PC-3 (cell line): ENCODE data around the gene LHCGR. TPM values are rescaled to one million over a fixed set of nuclear protein-coding genes. Genes with fewer than 3 reads are reported as not detected.
"Not testable (repeated sequence)": the region's sequence is repeated elsewhere in the genome, so short reads cannot be mapped to it uniquely, and the experiment has no call there.

Experiments
- ATAC-seq: fragments of 200-7000 bp; cut with Tn5 transposase; 2 replicates; pipeline ENCODE4 v1.9.1; 2020; ENCODE audit warnings: mild to moderate bottlenecking, moderate library complexity
- BruUV-seq: library from RNA; stranded (reverse); fragments of 400-500 nt; replicated peaks from 2 replicates; lab custom pipeline; 2021; lab: Mats Ljungman, UMichigan
- CTCF ChIA-PET: fragments of 300-600 bp; sonication (Branson Sonifier 250); formaldehyde crosslinking; loops from one replicate; lab custom pipeline; 2022; ENCODE audit warnings: antibody characterized with exemption; lab: Charles Lee
- POLR2A ChIA-PET: fragments of 300-600 bp; sonication (Branson Sonifier 250); formaldehyde crosslinking; loops from one replicate; lab custom pipeline; 2022; ENCODE audit warnings: antibody characterized with exemption; ENCODE audit not compliant: unreplicated experiment; lab: Charles Lee
- DNase-seq: peaks from one replicate; pipeline ENCODE4 v3.0.0-alpha.2; 2015
- H2AFZ ChIP-seq: fragments of 300-600 bp; sonication (generic); 2 replicates; pipeline ENCODE4 v1.6.0; 2016; ENCODE audit warnings: antibody characterized with exemption, low read length
- H3F3A ChIP-seq: fragments of 300-600 bp; sonication (generic); one replicate; pipeline ENCODE4 v1.6.0; 2017; ENCODE audit warnings: antibody characterized with exemption, low read length, control low read depth, mild to moderate bottlenecking; ENCODE audit not compliant: unreplicated experiment
- H3K27ac ChIP-seq: fragments of 300-600 bp; sonication (generic); 2 replicates; pipeline ENCODE4 v1.5.1; 2016; ENCODE audit warnings: mild to moderate bottlenecking, low read length
- H3K27me3 ChIP-seq: fragments of 300-600 bp; sonication (generic); 2 replicates; pipeline ENCODE4 v1.6.1; 2016; ENCODE audit warnings: low read length, mixed read lengths
- H3K36me3 ChIP-seq: fragments of 300-600 bp; sonication (generic); 2 replicates; pipeline ENCODE4 v1.6.1; 2016; ENCODE audit warnings: low read depth, mixed run types, low read length, mixed read lengths
- H3K4me1 ChIP-seq: fragments of 300-600 bp; sonication (generic); 2 replicates; pipeline ENCODE4 v1.5.1; 2016; ENCODE audit warnings: low read length; ENCODE audit not compliant: insufficient read depth
- H3K4me2 ChIP-seq: fragments of 300-600 bp; sonication (generic); 2 replicates; pipeline ENCODE4 v1.6.0; 2016; ENCODE audit warnings: low read length
- H3K4me3 ChIP-seq: fragments of 300-600 bp; sonication (generic); 2 replicates; pipeline ENCODE4 v1.5.1; 2016; ENCODE audit warnings: mild to moderate bottlenecking, low read length, mixed read lengths
- H3K79me2 ChIP-seq: fragments of 300-600 bp; sonication (generic); 2 replicates; pipeline ENCODE4 v1.6.1; 2017; ENCODE audit warnings: low read length, mixed read lengths
- H3K9ac ChIP-seq: fragments of 300-600 bp; sonication (generic); 2 replicates; pipeline ENCODE4 v1.6.0; 2016; ENCODE audit warnings: mild to moderate bottlenecking, low read length
- H3K9me2 ChIP-seq: fragments of 300-600 bp; sonication (generic); replicated peaks from 2 replicates; pipeline ENCODE4 v1.6.1; 2016; ENCODE audit warnings: mixed run types, low read length, mixed read lengths
- H3K9me3 ChIP-seq: fragments of 300-600 bp; sonication (generic); 2 replicates; pipeline ENCODE4 v1.6.1; 2016; ENCODE audit warnings: low read length, mixed read lengths
- H4K20me1 ChIP-seq: fragments of 300-600 bp; sonication (generic); 2 replicates; pipeline ENCODE4 v1.6.1; 2016; ENCODE audit warnings: low read length, mixed read lengths
- EZH2 ChIP-seq: fragments of 300-600 bp; sonication (generic); IDR thresholded peaks from one replicate; pipeline ENCODE4 v1.6.1; 2017; ENCODE audit warnings: antibody characterized with exemption, mild to moderate bottlenecking, low read length; ENCODE audit not compliant: unreplicated experiment
- EZH2phosphoT487 ChIP-seq: fragments of 300-600 bp; sonication (generic); IDR thresholded peaks from 2 replicates; pipeline ENCODE4 v1.6.1; 2018; ENCODE audit warnings: mild to moderate bottlenecking, antibody characterized with exemption, low read length, borderline replicate concordance
- intact Hi-C: fragments of 100-400 bp; cut with micrococcal nuclease; formaldehyde crosslinking; loops from 2 replicates; pipeline ENCODE4 v1.9.0; 2023
- total RNA-seq: library from RNA; depleted of rRNA; stranded (reverse); fragments of >200 nt; gene quantifications from 2 replicates; pipeline ENCODE4 v1.2.3, GENCODE V29; 2014
- TF ChIP-seq, protein P1 (sequence below): fragments of 300-600 bp; sonication (generic); conservative IDR thresholded peaks from 2 replicates; pipeline ENCODE4 v1.5.1; 2017; ENCODE audit warnings: antibody characterized with exemption, low read depth, mild to moderate bottlenecking, low read length

Gene LHCGR
- total RNA-seq, 1 experiment from 2014 or later = not detected

DNA sequence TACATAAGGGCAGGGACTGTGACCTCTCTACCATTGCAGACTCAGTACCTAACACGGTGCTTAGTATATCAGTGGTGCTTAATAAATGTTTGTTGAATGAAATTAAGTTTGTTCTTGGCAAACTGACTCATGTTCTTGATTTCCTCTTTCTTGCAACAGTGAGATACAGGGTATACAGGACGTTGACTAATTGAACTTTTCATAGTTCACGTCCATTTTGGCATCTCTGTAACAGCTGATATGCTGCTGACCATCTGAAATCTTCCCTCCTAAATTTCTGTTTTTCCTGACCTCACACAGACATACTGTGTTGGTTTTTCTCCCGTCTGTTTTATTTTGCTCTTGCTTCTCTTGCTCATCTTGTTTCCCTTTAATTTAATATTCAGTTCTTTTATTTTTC is 44.2 kb downstream of the LHCGR start:
- Histone ChIP-seq H3K4me2 (no peak overlapping the region), H3K36me3 (no peaks in the 10 kb centered on the region), H3F3A (no peaks in the 10 kb centered on the region), H3K9me3 (no peaks in the 10 kb centered on the region), H3K9ac (no peak overlapping the region), H3K27ac (no peak overlapping the region), H4K20me1 (no peaks in the 10 kb centered on the region), H3K4me1 (0 out of 2 replicates have a peak, but pooled peaks cover 6% of the 10 kb centered on the region), H3K79me2 (no peaks in the 10 kb centered on the region), H3K4me3 (no peak overlapping the region), H2AFZ (no peak overlapping the region), H3K27me3 (no peaks in the 10 kb centered on the region), H3K9me2 (no peaks in the 10 kb centered on the region)
- ChIA-PET POLR2A (no interaction called here), CTCF (no interaction called here)
- intact Hi-C loops = no loop called here
- BruUV-seq = no TSS peak
- TF ChIP-seq EZH2 (no peak), EZH2phosphoT487 (no peak)
- DNase-seq = no peak
- ATAC-seq = no peak

DNA sequence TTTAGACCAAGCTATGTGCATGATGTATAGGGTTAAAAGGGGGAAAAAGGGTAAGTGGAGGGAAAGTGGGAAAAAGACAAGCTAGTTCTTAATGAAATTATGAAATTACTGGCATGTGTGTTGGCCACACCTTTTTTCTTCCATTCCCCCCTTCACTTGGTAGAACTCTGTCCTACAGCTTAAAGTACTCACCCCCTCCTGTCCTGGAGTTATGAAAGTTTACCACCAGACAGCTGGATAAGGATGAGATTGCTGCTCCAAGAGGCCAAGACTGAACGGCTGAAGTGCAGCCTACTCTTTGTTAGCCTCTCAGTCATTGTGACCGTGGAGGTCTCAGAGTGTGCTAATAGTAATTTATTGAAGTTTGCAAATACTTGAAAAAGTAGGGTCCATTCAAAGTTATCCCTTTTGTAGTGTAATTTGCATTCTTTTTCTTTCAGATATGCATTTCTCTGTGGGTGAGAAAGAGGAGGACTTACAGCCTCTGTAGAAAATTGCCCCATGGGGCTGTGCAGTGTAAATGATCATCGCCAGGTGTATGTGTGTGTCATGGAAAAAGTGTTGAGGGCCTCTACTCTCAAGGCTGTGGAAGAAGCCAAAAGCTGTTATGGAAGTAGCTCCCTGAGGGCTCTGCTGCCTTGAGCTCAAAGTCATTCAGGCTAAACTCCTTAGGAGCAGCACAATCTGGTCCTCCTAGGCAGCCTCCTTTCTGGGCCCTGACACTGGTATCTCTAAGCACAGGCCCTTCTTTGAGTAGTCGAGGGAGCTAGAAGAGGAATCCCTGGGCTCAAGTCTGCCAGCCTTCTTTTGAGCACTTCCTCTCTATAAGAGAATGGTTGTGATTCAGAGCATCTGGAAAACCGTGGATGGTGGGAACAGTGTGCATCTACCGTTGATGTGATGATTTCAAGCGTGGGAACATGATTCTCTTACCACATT is 46.2 kb downstream of the LHCGR start:
- Histone ChIP-seq H3K4me1 (0 out of 2 replicates have a peak, but pooled peaks cover 6% of the 10 kb centered on the region), H3K27me3 (no peaks in the 10 kb centered on the region), H3K36me3 (no peaks in the 10 kb centered on the region), H4K20me1 (no peaks in the 10 kb centered on the region), H2AFZ (no peak overlapping the region), H3K9ac (no peak overlapping the region), H3F3A (no peaks in the 10 kb centered on the region), H3K79me2 (no peaks in the 10 kb centered on the region), H3K27ac (no peak overlapping the region), H3K9me2 (no peaks in the 10 kb centered on the region), H3K4me2 (no peak overlapping the region), H3K9me3 (no peaks in the 10 kb centered on the region), H3K4me3 (no peak overlapping the region)
- TF ChIP-seq EZH2 = no peak
- TF ChIP-seq EZH2phosphoT487 = no peak
- TF ChIP-seq, protein P1, sequence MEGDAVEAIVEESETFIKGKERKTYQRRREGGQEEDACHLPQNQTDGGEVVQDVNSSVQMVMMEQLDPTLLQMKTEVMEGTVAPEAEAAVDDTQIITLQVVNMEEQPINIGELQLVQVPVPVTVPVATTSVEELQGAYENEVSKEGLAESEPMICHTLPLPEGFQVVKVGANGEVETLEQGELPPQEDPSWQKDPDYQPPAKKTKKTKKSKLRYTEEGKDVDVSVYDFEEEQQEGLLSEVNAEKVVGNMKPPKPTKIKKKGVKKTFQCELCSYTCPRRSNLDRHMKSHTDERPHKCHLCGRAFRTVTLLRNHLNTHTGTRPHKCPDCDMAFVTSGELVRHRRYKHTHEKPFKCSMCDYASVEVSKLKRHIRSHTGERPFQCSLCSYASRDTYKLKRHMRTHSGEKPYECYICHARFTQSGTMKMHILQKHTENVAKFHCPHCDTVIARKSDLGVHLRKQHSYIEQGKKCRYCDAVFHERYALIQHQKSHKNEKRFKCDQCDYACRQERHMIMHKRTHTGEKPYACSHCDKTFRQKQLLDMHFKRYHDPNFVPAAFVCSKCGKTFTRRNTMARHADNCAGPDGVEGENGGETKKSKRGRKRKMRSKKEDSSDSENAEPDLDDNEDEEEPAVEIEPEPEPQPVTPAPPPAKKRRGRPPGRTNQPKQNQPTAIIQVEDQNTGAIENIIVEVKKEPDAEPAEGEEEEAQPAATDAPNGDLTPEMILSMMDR = no peak
- no TSS peak for BruUV-seq
- ATAC-seq (no peak), DNase-seq (no peak)
- CTCF ChIA-PET = no interaction called here
- intact Hi-C loops = no loop called here
- POLR2A ChIA-PET = no interaction called here

DNA sequence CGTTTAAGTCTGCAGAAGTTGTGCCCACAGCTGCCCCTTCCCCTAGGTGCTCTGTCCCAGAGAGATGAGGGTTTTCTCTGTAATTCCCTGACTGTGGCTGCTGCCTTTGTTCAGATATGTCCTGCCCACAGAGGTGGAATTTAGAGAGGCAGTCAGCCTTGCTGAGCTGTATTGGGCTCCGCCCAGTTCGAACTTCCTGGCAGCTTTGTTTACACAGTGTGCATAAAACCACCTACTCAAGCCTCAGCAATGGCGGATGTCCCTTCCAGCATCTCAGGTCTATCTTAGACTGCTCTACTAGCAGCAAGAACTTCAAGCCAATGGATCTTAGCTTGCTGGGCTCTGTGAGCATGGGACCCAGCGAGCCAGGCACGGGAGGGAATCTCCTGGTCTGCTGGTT is 48.1 kb downstream of the LHCGR start:
- no TSS peak for BruUV-seq
- ATAC-seq (no peak), DNase-seq (peak; percentile 55)
- intact Hi-C loops = no loop called here
- Histone ChIP-seq H4K20me1 (no peaks in the 10 kb centered on the region), H3K36me3 (no peaks in the 10 kb centered on the region), H3K4me1 (0 out of 2 replicates have a peak, but pooled peaks cover 6% of the 10 kb centered on the region), H3F3A (no peaks in the 10 kb centered on the region), H3K9me3 (no peaks in the 10 kb centered on the region), H3K9ac (no peak overlapping the region), H3K79me2 (no peaks in the 10 kb centered on the region), H3K27ac (no peak overlapping the region), H2AFZ (peak overlapping the region; percentile 45; the same call in 1 of the 2 replicates), H3K4me2 (no peak overlapping the region), H3K4me3 (no peak overlapping the region), H3K27me3 (no peaks in the 10 kb centered on the region), H3K9me2 (no peaks in the 10 kb centered on the region)
- ChIA-PET POLR2A (no interaction called here), CTCF (no interaction called here)
- TF ChIP-seq, protein P1 = no peak
- TF ChIP-seq EZH2 (no peak), EZH2phosphoT487 (no peak)

DNA sequence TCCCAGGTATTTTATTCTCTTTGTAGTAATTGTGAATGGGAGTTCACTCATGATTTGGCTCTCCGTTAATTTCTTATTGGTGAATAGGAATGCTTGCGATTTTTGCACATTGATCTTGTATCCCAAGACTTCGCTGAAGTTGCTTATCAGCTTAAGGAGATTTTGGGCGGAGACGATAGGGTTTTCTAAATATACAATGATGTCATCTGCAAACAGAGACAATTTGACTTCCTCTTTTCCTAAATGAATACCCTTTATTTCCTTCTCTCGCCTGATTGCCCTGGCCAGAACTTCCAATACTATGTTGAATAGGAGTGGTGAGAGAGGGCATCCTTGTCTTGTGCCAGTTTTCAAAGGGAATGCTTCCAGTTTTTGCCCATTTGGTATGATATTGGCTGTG is 51.9 kb downstream of the LHCGR start:
- intact Hi-C loops = not testable (repeated sequence)

More for the DNA sequence above, 51.9 kb downstream of the LHCGR start:
- DNase-seq, H3K9me2 ChIP-seq, H3K9ac ChIP-seq, H3K4me1 ChIP-seq, POLR2A ChIA-PET, H3K4me2 ChIP-seq, H3K27ac ChIP-seq, H3K36me3 ChIP-seq, H3K27me3 ChIP-seq, CTCF ChIA-PET, H3K9me3 ChIP-seq, BruUV-seq, H3K4me3 ChIP-seq, H3K79me2 ChIP-seq, H4K20me1 ChIP-seq, H3F3A ChIP-seq, H2AFZ ChIP-seq, ATAC-seq: not testable (repeated sequence)
